PFSK-1 (cell line): Measurements from ENCODE around the gene LRMDA.

Source experiments
- FOXP2 ChIP-seq: optimal IDR thresholded peaks from 2 replicates; pipeline ENCODE3; 2011; ENCODE audit warnings: borderline replicate concordance, control low read depth, inconsistent platforms; ENCODE audit not compliant: insufficient read depth; ENCODE audit errors: extremely low read length, extremely low read depth
- POLR2AphosphoS5 ChIP-seq: IDR thresholded peaks from 2 replicates; pipeline ENCODE4 v1.6.1; 2012; ENCODE audit warnings: low read depth, mild to moderate bottlenecking, control low read depth, low read length, moderate library complexity
- REST ChIP-seq, 2 experiments: IDR thresholded peaks; 2 replicates each; pipeline versions ENCODE4 v1.6.1 to v1.8.0; 2011 to 2012; ENCODE audit warnings: low read depth in 2 of 2, low read length in 2 of 2, control low read depth in 1 of 2, inconsistent platforms in 1 of 2, mild to moderate bottlenecking in 1 of 2, moderate library complexity in 1 of 2; ENCODE audit not compliant: insufficient read depth in 1 of 2
- SIN3A ChIP-seq: IDR thresholded peaks from 2 replicates; pipeline ENCODE4 v1.6.1; 2012; ENCODE audit warnings: mild to moderate bottlenecking, low read length, moderate library complexity, borderline replicate concordance; ENCODE audit not compliant: insufficient read depth
- TAF1 ChIP-seq: IDR thresholded peaks from 2 replicates; pipeline ENCODE4 v1.6.1; 2012; ENCODE audit warnings: low read length, control low read depth, borderline replicate concordance; ENCODE audit not compliant: insufficient read depth

LRMDA gene

DNA sequence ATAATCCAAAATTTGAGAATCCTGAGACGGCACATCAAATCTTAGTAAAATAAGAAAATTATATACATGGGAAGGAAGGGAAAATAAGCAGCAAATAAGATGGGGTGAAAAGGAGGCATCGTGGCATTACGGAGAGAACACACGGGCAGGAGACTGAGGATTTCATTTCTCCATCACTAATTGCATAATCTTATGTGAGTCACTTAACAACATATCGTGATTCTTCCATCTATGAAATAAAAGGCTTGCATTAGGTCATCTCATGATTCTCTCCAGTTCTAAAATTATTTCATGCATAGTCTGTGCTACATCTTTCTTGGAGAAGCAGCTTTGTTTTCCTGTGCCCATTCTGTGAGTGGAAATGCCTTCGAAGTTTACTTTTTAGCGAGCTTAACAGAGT, 288.7 kb downstream of the LRMDA start:
- no peak for TF ChIP-seq FOXP2
- no peak for TF ChIP-seq TAF1
- TF ChIP-seq REST (IDR thresholded peaks at IDR 0.05; ENCODE audit: insufficient read depth in 1 of 2, low read depth in 2 of 2, low read length in 2 of 2): no peak
- no peak for TF ChIP-seq SIN3A
- no peak for TF ChIP-seq POLR2AphosphoS5

DNA sequence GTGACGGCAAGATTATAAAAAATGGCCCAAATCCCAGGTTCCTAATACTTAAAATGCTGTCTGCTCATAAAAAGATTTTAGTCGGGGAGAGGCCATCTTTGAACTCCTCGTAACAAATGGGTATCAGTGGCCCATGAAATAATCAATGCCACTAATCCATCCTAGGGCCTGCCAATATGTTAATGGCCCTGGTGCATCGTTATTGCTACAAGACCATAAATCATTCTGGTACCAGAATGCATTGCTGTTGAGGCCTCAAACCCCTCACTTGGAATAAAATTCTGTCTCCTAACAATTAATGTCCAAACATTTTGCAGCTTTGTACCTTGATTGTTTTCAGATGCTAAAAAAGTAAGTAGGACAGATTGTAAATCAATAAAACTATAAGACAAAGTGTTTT, 290.6 kb downstream of the LRMDA start:
- no peak for TF ChIP-seq TAF1
- TF ChIP-seq SIN3A: no peak
- no peak for TF ChIP-seq REST (IDR thresholded peaks at IDR 0.05; ENCODE audit: insufficient read depth in 1 of 2, low read depth in 2 of 2, low read length in 2 of 2)
- no peak for TF ChIP-seq POLR2AphosphoS5
- no peak for TF ChIP-seq FOXP2

- TF ChIP-seq SIN3A (no peak), FOXP2 (no peak), TAF1 (no peak), REST (IDR thresholded peaks at IDR 0.05; ENCODE audit: insufficient read depth in 1 of 2, low read depth in 2 of 2, low read length in 2 of 2) (no peak), POLR2AphosphoS5 (no peak)
These were observed 291.2 kb downstream of the LRMDA start for GRCh38 chr10:75722609-75723008.

DNA sequence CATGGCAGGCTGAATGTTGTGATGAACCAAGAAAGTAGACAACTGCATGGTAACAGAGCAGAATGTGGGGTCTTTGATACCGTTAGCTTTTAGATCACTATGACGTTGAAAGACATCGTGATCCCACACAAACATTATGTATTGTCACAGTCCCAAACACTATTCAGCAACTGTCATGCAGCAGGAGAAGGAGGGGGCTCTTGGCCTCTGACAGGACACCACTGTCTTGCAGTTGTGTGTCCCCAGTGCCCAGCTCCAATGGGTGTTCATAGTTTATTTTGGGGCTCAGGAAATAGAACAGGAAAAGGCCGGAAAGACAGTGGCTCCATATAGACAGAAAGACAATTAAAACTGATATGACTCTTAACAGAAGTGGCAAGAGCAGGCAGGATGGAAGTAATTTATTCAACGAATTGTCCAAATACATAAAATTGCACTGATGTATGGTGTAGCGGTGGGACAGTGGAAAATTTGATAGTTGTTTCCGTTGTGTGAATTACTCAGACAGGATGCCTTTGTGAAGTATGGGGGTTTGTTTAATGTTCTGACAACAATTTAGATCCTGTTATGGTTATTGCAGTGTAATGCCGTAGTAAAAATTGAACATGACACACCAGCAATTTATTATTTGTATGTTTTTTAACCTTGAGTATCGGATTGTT, 292.0 kb downstream of the LRMDA start:
- TF ChIP-seq SIN3A: no peak

GRCh38 chr10:75724047-75724446, 292.6 kb downstream of the LRMDA start:
- no peak for TF ChIP-seq REST (IDR thresholded peaks at IDR 0.05; ENCODE audit: insufficient read depth in 1 of 2, low read depth in 2 of 2, low read length in 2 of 2)
